RWPE1 (cell line): ENCODE measurements around the gene ZNF787.
"Not testable (repeated sequence)": the region's sequence is repeated elsewhere in the genome, so short reads cannot be mapped to it uniquely, and the experiment has no call there.

ENCODE experiments used
- CTCF ChIA-PET: fragments of 350-600 bp; sonication (Branson Sonifier 250); formaldehyde crosslinking; extraction: SDS; loops from one replicate; lab custom pipeline; 2021; lab: Yijun Ruan, JAX
- POLR2A ChIA-PET: fragments of 400-600 bp; formaldehyde crosslinking; extraction: SDS; loops from one replicate; lab custom pipeline; 2020; ENCODE audit warnings: antibody characterized with exemption; ENCODE audit not compliant: low non-redundant PET; lab: Yijun Ruan, JAX
- DNase-seq: peaks from one replicate; pipeline ENCODE4 v3.0.0; 2012; ENCODE audit warnings: low spot score
- H3K27ac ChIP-seq: fragments of 450-650 bp; 2 replicates; pipeline ENCODE4 v1.5.1; 2017
- TF ChIP-seq, protein P1 (sequence below): fragments of 450-650 bp; conservative IDR thresholded peaks from 2 replicates; pipeline ENCODE4 v1.5.1; 2017; ENCODE audit warnings: low read depth, mild to moderate bottlenecking

The ZNF787 gene

DNA sequence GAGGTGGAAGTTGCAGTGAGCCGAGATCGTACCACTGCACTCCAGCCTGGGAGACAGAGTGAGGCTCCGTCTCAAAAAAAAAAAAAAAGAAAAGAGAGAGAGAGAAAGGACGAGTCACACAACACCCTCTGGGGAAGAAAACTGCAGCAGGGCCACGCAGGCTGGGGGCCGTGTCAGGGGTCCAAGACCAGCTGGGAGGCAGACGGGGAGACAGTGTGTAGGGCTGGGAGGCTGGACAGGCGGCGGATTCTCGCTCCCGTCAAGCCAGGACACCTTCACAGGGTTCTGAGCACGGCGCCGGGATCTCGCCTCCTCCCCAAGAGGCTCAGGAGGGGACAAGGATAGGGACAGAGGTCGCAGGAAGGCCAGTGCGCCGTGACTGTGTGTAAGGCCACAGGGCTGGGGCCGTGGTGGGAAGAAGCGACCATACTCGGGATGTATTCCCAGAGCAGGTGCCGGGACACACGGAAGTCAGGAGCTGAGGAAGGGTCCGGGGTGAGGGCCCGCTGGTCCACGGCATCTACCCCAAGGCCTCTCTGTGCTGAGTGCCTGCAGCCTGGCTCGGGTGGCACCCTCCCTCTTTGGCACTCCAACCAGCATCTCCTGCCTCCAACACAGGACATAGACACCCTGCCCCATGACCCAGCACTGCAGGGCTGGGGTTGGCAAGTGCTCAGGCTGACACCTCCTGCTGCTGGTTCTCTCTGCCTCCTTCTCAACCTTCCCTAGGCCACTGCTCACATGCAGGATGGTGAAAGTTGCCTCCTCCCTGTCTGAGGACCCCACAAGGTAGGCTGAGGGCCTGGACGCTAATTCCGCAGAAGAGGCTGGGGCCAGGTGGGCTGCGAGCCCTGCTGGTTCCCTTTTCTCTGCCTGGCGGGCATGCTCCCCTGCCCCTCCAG, 21.2 kb downstream of the ZNF787 start:
- CTCF ChIA-PET = interaction anchor here (0.5 kb wide), 1 partner anchor 15 kb away, joined by 3 read pairs; no protein-coding TSS in a partner anchor
- DNase-seq = no peak
- TF ChIP-seq, protein P1, sequence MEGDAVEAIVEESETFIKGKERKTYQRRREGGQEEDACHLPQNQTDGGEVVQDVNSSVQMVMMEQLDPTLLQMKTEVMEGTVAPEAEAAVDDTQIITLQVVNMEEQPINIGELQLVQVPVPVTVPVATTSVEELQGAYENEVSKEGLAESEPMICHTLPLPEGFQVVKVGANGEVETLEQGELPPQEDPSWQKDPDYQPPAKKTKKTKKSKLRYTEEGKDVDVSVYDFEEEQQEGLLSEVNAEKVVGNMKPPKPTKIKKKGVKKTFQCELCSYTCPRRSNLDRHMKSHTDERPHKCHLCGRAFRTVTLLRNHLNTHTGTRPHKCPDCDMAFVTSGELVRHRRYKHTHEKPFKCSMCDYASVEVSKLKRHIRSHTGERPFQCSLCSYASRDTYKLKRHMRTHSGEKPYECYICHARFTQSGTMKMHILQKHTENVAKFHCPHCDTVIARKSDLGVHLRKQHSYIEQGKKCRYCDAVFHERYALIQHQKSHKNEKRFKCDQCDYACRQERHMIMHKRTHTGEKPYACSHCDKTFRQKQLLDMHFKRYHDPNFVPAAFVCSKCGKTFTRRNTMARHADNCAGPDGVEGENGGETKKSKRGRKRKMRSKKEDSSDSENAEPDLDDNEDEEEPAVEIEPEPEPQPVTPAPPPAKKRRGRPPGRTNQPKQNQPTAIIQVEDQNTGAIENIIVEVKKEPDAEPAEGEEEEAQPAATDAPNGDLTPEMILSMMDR = no peak

DNA sequence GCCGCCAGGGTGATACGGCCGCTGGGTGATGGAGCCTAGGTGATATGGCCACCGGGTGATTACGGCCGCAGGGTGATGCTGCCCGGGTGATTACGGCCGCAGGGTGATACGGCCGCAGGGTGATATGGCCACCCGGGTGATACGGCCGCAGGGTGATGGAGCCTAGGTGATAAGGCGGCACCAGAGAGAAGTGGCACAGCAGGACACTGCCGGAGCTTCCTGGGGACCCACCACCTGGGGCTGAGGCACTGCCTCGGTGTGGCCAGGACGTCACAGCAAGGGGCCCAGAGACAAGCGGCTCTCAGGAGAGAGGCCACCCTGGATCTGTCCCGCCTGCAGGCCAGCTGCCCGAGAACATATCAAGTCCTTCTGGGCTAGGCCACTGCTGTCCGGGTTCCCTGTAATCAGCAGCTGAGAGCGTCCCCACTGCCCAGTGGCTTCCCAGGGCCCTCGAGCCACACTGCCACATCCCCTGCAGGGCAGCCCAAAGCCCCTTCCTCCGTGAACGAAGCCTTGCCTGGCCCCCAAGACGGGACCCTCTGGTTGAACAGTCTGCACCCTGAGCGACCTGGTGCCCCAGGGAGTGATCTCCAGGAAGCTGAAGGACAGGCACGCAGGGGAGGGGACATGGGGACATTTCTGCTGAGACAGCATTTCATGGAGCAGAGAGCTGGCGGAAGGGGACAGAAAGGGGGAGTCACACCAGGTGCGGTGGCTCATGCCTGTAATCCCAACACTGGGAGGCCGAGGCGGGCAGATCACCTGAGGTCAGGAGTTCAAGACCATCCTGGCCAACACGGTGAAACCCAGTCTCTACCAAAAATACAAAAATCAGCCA, 22.1 kb downstream of the ZNF787 start:
- TF ChIP-seq, protein P1 = no peak
- ChIA-PET CTCF (interaction anchor here (0.5 to 0.7 kb wide), 3 partner anchors 16 to 957 kb away, joined by 3 read pairs; no protein-coding TSS in a partner anchor), POLR2A (interaction anchor here (0.7 kb wide), 1 partner anchor 15 kb away, joined by 3 read pairs; no protein-coding TSS in a partner anchor)
- no peak overlapping the region for H3K27ac ChIP-seq
- no peak for DNase-seq

More for the DNA sequence above, 21.2 kb downstream of the ZNF787 start:
- H3K27ac ChIP-seq = no peak overlapping the region
- POLR2A ChIA-PET = interaction anchor here (0.6 to 0.7 kb wide), 2 partner anchors 14 to 52 kb away, joined by 3 to 6 read pairs; no protein-coding TSS in a partner anchor

DNA sequence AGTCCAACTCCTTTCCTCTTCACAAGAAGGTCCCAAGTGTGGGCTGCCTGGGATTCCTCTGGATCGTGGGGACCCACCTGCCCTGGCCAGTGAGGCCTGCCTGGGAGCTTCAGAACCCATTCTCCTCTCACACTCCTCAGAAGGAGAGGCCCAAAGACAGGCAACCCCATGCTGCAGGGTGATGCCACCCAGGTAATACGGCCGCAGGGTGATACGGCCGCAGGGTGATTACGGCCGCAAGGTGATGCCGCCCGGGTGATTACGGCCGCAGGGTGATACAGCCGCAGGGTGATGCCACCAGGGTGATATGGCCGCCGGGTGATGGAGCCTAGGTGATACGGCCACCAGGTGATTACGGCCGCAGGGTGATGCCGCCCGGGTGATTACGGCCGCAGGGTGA, 22.9 kb downstream of the ZNF787 start:
- H3K27ac ChIP-seq, DNase-seq, POLR2A ChIA-PET, CTCF ChIA-PET: not testable (repeated sequence)

DNA sequence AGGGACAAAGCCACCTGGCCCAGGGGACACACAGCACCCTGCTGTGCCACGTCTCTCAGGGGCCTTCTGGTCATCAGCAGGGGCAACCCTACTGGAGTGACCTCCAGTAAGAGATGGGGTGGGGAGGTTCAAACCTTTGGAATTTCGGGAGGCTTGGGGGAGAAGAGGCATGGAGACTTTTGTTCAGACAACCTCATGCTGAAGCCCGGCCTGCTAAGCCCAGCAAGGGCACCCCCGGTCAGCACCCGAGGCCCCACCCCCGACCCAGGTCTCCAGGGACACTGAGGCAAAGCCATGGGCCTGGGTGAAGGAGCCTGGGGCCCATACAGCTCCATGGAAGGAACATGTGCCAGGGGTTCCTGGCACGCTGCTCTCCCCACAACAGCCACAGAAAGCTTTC, 23.3 kb downstream of the ZNF787 start:
- CTCF ChIA-PET = no interaction called here
- no peak overlapping the region for H3K27ac ChIP-seq
- TF ChIP-seq, protein P1 = no peak

DNA sequence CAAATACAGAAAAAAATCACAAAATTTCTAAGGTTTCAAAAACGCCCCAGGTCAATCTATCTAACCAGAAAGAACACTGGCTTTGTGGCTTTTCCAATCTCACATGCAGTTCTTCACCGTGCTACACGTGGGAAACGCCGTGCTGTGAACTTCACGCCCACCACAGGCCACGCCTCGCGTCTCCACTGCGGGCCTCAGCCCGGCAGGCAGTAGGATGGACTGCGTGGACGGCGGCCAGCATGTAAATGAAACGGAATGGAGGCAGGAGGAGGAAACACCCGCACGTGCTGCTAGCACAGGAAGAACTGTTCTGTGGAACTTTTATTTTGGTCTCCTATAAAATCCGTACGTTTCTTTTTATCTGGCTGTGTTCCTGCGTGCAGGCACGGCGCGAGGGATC, 23.8 kb downstream of the ZNF787 start:
- TF ChIP-seq, protein P1 = no peak
- CTCF ChIA-PET = no interaction called here
- DNase-seq = no peak
- POLR2A ChIA-PET = no interaction called here
- H3K27ac ChIP-seq = no peak overlapping the region

More for the DNA sequence above, 23.3 kb downstream of the ZNF787 start:
- DNase-seq = no peak
- POLR2A ChIA-PET = no interaction called here

DNA sequence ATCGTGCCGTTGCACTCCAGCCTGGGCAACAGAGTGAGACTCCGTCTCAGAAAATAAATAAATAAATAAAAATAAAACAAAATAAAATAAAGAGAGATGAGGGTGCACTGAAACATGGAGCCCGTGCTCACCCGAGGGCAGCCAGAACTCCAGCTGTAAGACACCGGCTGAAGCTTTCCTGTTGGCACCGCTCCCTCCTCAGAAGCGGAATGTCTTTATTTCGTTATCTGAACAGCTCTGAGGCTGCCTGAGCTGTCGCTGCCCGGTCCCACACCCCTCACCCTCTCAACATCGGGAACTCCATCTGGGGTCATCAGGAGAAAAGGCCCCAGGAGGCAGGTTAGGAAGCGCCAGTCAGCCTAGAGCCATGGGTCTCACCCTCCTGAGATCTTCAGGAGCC, 24.4 kb downstream of the ZNF787 start:
- POLR2A ChIA-PET = no interaction called here

More for the DNA sequence above, 24.4 kb downstream of the ZNF787 start:
- DNase-seq = no peak
- CTCF ChIA-PET = no interaction called here
- TF ChIP-seq, protein P1 = no peak
- 0 out of 2 replicates have a peak overlapping the region, but pooled peaks have one; percentile 15 for H3K27ac ChIP-seq
